ENCODE results near the gene KIAA0232.

KIAA0232 gene

DNA sequence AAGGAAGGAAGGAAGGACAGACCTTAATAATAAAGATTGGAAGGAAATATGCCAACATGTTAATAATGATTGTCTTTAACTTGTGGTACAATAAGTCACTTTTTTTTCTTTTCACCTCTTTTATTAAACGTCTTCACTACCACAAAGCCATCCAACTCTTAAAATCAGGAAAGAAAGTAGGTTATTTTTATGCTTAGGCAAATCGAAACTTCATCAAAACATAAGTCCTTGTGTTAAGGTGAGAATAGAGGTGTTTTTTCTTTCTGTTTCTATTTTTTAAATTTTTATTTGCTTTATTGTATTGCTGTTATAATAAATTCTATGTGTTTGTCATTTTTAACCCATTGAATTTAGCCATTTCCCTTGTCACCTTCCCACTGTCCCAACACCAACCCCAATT is 40.0 kb upstream of the KIAA0232 start:
- H3K9me2 ChIP-seq (replicated peaks; ENCODE audit: insufficient read depth, low read length) = no peaks in the 10 kb centered on the region
- H3K4me2 ChIP-seq (ENCODE audit: low read depth, low read length, poor library complexity, severe bottlenecking) = no peak overlapping the region
- H2AFZ ChIP-seq (ENCODE audit: low read depth, low read length, severe bottlenecking) = no peak overlapping the region
- H3K27me3 ChIP-seq (ENCODE audit: low read length) = no peaks in the 10 kb centered on the region
- no peaks in the 10 kb centered on the region for H3K9me3 ChIP-seq (ENCODE audit: insufficient read depth, low read length)
- H3K4me3 ChIP-seq (ENCODE audit: insufficient read depth, low read length, poor library complexity, severe bottlenecking) = no peak overlapping the region
- no peak overlapping the region for H3K9ac ChIP-seq (ENCODE audit: low read length)
- TF ChIP-seq, protein P1, sequence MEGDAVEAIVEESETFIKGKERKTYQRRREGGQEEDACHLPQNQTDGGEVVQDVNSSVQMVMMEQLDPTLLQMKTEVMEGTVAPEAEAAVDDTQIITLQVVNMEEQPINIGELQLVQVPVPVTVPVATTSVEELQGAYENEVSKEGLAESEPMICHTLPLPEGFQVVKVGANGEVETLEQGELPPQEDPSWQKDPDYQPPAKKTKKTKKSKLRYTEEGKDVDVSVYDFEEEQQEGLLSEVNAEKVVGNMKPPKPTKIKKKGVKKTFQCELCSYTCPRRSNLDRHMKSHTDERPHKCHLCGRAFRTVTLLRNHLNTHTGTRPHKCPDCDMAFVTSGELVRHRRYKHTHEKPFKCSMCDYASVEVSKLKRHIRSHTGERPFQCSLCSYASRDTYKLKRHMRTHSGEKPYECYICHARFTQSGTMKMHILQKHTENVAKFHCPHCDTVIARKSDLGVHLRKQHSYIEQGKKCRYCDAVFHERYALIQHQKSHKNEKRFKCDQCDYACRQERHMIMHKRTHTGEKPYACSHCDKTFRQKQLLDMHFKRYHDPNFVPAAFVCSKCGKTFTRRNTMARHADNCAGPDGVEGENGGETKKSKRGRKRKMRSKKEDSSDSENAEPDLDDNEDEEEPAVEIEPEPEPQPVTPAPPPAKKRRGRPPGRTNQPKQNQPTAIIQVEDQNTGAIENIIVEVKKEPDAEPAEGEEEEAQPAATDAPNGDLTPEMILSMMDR (IDR thresholded peaks at IDR 0.05; ENCODE audit: insufficient read depth, low read length, poor library complexity, severe bottlenecking) = no peak
- TF ChIP-seq EZH2phosphoT487 (conservative IDR thresholded peaks at IDR 0.05; ENCODE audit: low read length) = no peak
- H3K27ac ChIP-seq (ENCODE audit: low read depth, low read length) = no peak overlapping the region
- H3K36me3 ChIP-seq (ENCODE audit: low read length) = no peaks in the 10 kb centered on the region
- no peaks in the 10 kb centered on the region for H3K79me2 ChIP-seq (ENCODE audit: insufficient read depth, low read length)
- no peaks in the 10 kb centered on the region for H3F3A ChIP-seq (ENCODE audit: insufficient read depth)
- H4K20me1 ChIP-seq (ENCODE audit: low read depth, low read length) = no peaks in the 10 kb centered on the region

DNA sequence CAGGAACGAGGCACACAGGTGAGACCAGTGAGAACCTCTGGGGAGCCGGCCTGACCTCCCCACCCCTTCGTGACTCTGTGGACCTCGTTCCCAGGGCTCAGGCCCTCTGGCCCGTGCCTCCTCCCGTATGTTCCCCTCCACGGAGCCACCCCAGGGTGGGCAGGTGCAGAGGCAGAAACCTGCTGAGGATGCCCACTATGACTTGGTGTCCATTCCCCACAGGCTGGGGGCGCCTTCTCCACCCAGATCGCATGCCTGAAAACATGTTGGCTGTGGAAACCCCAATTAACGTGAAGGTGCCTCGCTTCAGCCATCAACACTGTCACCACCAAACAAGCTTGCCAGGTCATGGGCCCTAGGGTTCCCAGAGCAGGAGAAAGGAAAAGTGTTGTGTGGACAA is 39.5 kb upstream of the KIAA0232 start:
- Histone ChIP-seq H3K4me2 (ENCODE audit: low read depth, low read length, poor library complexity, severe bottlenecking) (no peak overlapping the region), H3K27ac (ENCODE audit: low read depth, low read length) (no peak overlapping the region), H3K79me2 (ENCODE audit: insufficient read depth, low read length) (no peaks in the 10 kb centered on the region), H2AFZ (ENCODE audit: low read depth, low read length, severe bottlenecking) (no peak overlapping the region), H4K20me1 (ENCODE audit: low read depth, low read length) (no peaks in the 10 kb centered on the region), H3K4me3 (ENCODE audit: insufficient read depth, low read length, poor library complexity, severe bottlenecking) (no peak overlapping the region), H3K27me3 (ENCODE audit: low read length) (no peaks in the 10 kb centered on the region), H3K9me2 (replicated peaks; ENCODE audit: insufficient read depth, low read length) (no peaks in the 10 kb centered on the region), H3K9me3 (ENCODE audit: insufficient read depth, low read length) (no peaks in the 10 kb centered on the region), H3K9ac (ENCODE audit: low read length) (no peak overlapping the region), H3K36me3 (ENCODE audit: low read length) (no peaks in the 10 kb centered on the region), H3F3A (ENCODE audit: insufficient read depth) (no peaks in the 10 kb centered on the region)
- TF ChIP-seq, protein P1 (IDR thresholded peaks at IDR 0.05; ENCODE audit: insufficient read depth, low read length, poor library complexity, severe bottlenecking) = no peak
- TF ChIP-seq EZH2phosphoT487 (conservative IDR thresholded peaks at IDR 0.05; ENCODE audit: low read length) = no peak

DNA sequence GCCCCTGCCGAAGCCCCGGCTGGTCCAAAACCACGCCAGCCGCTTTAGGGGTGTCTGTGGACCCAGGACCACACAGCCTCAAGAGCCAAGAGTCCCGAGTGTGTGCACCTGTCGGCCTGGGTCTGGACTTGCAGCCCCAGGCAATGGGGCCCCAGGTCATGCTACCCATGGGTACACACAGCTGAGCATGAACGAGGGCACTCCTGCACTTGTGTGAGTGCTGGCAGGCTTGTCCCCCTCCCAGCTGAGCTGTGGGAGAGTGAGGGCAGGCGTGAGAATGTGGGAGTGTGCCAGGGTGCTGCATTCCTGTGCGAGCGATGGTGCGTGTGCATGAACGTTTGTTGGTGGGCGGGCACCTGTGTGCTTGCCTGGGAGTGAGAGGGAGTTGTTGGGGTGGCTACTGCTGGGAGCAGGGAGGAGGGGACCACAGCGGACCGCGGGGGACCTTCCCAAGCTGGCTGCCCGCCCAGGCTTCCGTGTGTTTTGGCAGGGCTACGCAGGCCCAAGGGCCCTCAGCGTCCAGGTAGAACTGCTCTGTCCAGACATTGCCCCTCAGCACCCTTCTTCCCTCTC is 35.7 kb upstream of the KIAA0232 start:
- Histone ChIP-seq H4K20me1 (ENCODE audit: low read depth, low read length) (no peaks in the 10 kb centered on the region), H3K9me2 (replicated peaks; ENCODE audit: insufficient read depth, low read length) (no peaks in the 10 kb centered on the region), H3K4me3 (ENCODE audit: insufficient read depth, low read length, poor library complexity, severe bottlenecking) (no peak overlapping the region), H3K9me3 (ENCODE audit: insufficient read depth, low read length) (no peaks in the 10 kb centered on the region), H3K79me2 (ENCODE audit: insufficient read depth, low read length) (no peaks in the 10 kb centered on the region), H3K27ac (ENCODE audit: low read depth, low read length) (no peak overlapping the region), H3K36me3 (ENCODE audit: low read length) (no peaks in the 10 kb centered on the region), H3K4me2 (ENCODE audit: low read depth, low read length, poor library complexity, severe bottlenecking) (no peak overlapping the region), H2AFZ (ENCODE audit: low read depth, low read length, severe bottlenecking) (no peak overlapping the region), H3F3A (ENCODE audit: insufficient read depth) (no peaks in the 10 kb centered on the region), H3K27me3 (ENCODE audit: low read length) (no peaks in the 10 kb centered on the region), H3K9ac (ENCODE audit: low read length) (no peak overlapping the region)
- TF ChIP-seq, protein P1 (IDR thresholded peaks at IDR 0.05; ENCODE audit: insufficient read depth, low read length, poor library complexity, severe bottlenecking) = no peak
- no peak for TF ChIP-seq EZH2phosphoT487 (conservative IDR thresholded peaks at IDR 0.05; ENCODE audit: low read length)

Data from SU-DHL-6 (cell line).